Neuronal stem cell (in vitro differentiated cells): ENCODE data around the gene PTPRG.

Experiments used
- DNase-seq: peaks from one replicate; pipeline ENCODE4 v3.0.0-alpha.2; 2013; ENCODE audit warnings: low spot score
- H2AFZ ChIP-seq: one replicate; pipeline ENCODE4 v1.6.1; 2013; ENCODE audit warnings: mild to moderate bottlenecking, low read length, inconsistent platforms
- H2AK5ac ChIP-seq: 2 replicates; pipeline ENCODE4 v1.6.1; 2013; ENCODE audit warnings: low read depth, mild to moderate bottlenecking, inconsistent platforms, low read length, moderate library complexity, mixed read lengths
- H2BK120ac ChIP-seq: 2 replicates; pipeline ENCODE4 v1.6.1; 2013; ENCODE audit warnings: low read depth, mild to moderate bottlenecking, inconsistent platforms, low read length, moderate library complexity, mixed read lengths
- H2BK12ac ChIP-seq: one replicate; pipeline ENCODE4 v1.6.1; 2013; ENCODE audit warnings: low read length, inconsistent platforms
- H2BK15ac ChIP-seq: 2 replicates; pipeline ENCODE4 v1.6.1; 2013; ENCODE audit warnings: mild to moderate bottlenecking, low read length, inconsistent platforms, mixed read lengths
- H2BK5ac ChIP-seq: one replicate; pipeline ENCODE4 v1.6.1; 2013; ENCODE audit warnings: inconsistent platforms, mild to moderate bottlenecking, low read length, moderate library complexity
- H3K14ac ChIP-seq: one replicate; pipeline ENCODE4 v1.6.1; 2013; ENCODE audit warnings: low read length, inconsistent platforms
- H3K18ac ChIP-seq: 2 replicates; pipeline ENCODE4 v1.6.1; 2013; ENCODE audit warnings: low read length, inconsistent platforms
- H3K23ac ChIP-seq: 2 replicates; pipeline ENCODE4 v1.6.1; 2013; ENCODE audit warnings: low read depth, mild to moderate bottlenecking, mixed read lengths, low read length, inconsistent platforms; ENCODE audit not compliant: poor library complexity
- H3K27ac ChIP-seq: replicated peaks from 3 replicates; pipeline ENCODE4 v1.5.1; 2013; ENCODE audit warnings: low read length, inconsistent platforms
- H3K27me3 ChIP-seq, 3 experiments: 2 replicates each; pipeline ENCODE4 v1.6.1; 2013; ENCODE audit warnings: low read length in 3 of 3, mild to moderate bottlenecking in 2 of 3, inconsistent platforms in 1 of 3, low read depth in 1 of 3, mixed read lengths in 1 of 3, moderate library complexity in 1 of 3; ENCODE audit not compliant: control insufficient read depth in 3 of 3, insufficient read depth in 3 of 3
- H3K36me3 ChIP-seq, 2 donors: replicated peaks in 1 of 2; 2 replicates each; pipeline ENCODE4 v1.6.1; 2013; ENCODE audit warnings: low read length in 2 of 2; ENCODE audit not compliant: control insufficient read depth in 2 of 2, insufficient read depth in 2 of 2
- H3K4ac ChIP-seq: 2 replicates; pipeline ENCODE4 v1.6.1; 2013; ENCODE audit warnings: inconsistent platforms, mild to moderate bottlenecking, low read length, moderate library complexity
- H3K4me1 ChIP-seq, 2 donors: 1 replicate in 1 of 2; 2 replicates in 1 of 2; pipeline ENCODE4 v1.6.1; 2013; ENCODE audit warnings: low read length in 2 of 2, low read depth in 1 of 2; ENCODE audit not compliant: control insufficient read depth in 2 of 2, insufficient read depth in 1 of 2
- H3K4me2 ChIP-seq: one replicate; pipeline ENCODE4 v1.6.1; 2013; ENCODE audit warnings: mild to moderate bottlenecking, low read length, inconsistent platforms; ENCODE audit not compliant: insufficient read depth, poor library complexity, severe bottlenecking
- H3K4me3 ChIP-seq, 2 donors: 2 replicates each; pipeline ENCODE4 v1.5.1; 2013; ENCODE audit warnings: low read length in 2 of 2, mild to moderate bottlenecking in 2 of 2, inconsistent platforms in 1 of 2, moderate library complexity in 1 of 2
- H3K79me1 ChIP-seq: one replicate; pipeline ENCODE4 v1.6.1; 2013; ENCODE audit warnings: low read depth, mild to moderate bottlenecking, inconsistent platforms, low read length, moderate library complexity
- H3K9ac ChIP-seq: one replicate; pipeline ENCODE4 v1.6.1; 2013; ENCODE audit warnings: mild to moderate bottlenecking, low read depth, low read length, inconsistent platforms; ENCODE audit not compliant: poor library complexity
- H3K9me3 ChIP-seq, 2 donors: replicated peaks in 1 of 2; 2 replicates each; pipeline versions ENCODE3 to v1.6.1; 2013; ENCODE audit warnings: low read length in 2 of 2, mild to moderate bottlenecking in 2 of 2, inconsistent platforms in 1 of 2, low read depth in 1 of 2, mixed read lengths in 1 of 2, moderate library complexity in 1 of 2; ENCODE audit not compliant: control insufficient read depth in 2 of 2, insufficient read depth in 1 of 2
- H4K8ac ChIP-seq: one replicate; pipeline ENCODE4 v1.6.1; 2013; ENCODE audit warnings: low read depth, mild to moderate bottlenecking, inconsistent platforms, low read length, moderate library complexity
- H4K91ac ChIP-seq: one replicate; pipeline ENCODE4 v1.6.1; 2013; ENCODE audit warnings: low read length, low read depth, mild to moderate bottlenecking, inconsistent platforms; ENCODE audit not compliant: poor library complexity
- WGBS, 2 donors: extraction: QIAGEN DNeasy Blood & Tissue Kit; methylation state at CpG; one replicate each; pipeline ENCODE4 v1.1.7; 2013; ENCODE audit warnings: missing lambda C conversion rate in 2 of 2, mixed read lengths in 1 of 2; ENCODE audit not compliant: insufficient read length in 2 of 2, insufficient replicate concordance in 1 of 2; ENCODE audit errors: extremely low coverage in 2 of 2; 5-methylcytosine and 5-hydroxymethylcytosine counted together

Gene PTPRG

DNA sequence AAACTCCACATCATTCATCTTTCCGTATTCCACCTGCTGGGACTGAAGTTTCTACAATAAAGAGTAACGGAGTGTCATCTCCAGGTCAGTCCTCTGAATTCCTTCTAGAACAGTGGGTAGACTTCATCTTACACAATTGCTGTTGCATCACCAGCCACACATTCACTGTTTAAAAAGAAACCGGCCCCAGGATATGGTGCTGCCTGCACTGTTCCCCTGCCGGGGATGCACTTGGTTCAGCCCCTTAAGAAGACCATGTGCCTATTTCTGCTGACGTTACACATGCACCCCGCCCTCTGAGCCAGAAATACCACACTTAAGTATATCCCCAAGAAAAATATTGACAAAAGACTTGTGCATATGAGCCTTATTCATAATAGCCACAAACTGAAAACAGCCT lies 578.6 kb downstream of the PTPRG start:
- Histone ChIP-seq H3K9me3 (no peaks in the 10 kb centered on the region), H4K91ac (no peak overlapping the region), H2BK5ac (no peak overlapping the region), H3K9ac (no peak overlapping the region), H3K4ac (no peak overlapping the region), H2BK12ac (no peak overlapping the region), H2AFZ (no peak overlapping the region), H3K36me3 (no peaks in the 10 kb centered on the region), H4K8ac (no peak overlapping the region), H3K79me1 (no peaks in the 10 kb centered on the region), H3K4me3 (no peak overlapping the region), H3K23ac (no peak overlapping the region), H3K18ac (no peak overlapping the region), H3K27me3 (no peaks in the 10 kb centered on the region), H2AK5ac (no peak overlapping the region), H3K27ac (no peak overlapping the region), H3K14ac (no peak overlapping the region), H3K4me1 (peaks cover 3 to 9% of the 10 kb centered on the region in 2 donors), H2BK15ac (no peak overlapping the region), H2BK120ac (no peak overlapping the region), H3K4me2 (no peak overlapping the region)
- WGBS, 2 donors: no CpG with 5 or more reads among the region's 6 CpGs
- DNase-seq: no peak

DNA sequence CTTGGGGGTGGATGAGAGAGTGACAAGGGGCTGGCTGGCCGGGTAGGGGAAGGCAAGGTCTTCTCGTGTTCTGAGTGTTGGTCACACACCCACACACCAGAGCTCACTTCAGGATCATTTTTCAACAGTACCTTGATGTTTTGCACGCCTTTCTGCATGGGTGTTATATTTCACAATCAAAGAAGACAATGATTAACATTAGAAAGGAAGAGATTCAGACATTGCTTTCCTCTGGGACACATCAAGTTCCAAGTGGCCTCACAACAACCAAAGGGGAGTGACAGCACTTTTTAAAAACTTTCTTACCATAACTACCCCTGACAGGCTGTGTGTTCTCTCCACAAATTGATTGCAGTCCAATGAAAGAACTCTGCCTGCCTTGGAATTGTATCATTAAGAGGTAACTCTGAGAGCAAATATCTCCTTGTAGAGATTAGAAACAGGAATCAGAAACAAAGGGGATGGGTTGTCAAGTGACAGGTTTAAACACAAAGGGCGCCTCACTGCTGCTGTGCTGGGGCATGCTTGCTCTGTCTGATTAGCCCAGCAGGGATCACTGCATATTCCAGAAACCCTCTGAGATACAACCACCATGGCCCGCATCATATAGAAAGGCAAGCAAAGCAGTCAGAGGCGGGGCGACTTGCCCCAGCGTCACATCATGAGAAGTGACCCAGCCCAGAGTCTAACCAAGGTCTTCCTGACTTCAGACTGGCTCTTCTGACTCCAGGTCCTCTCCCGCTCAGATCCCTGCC lies 581.1 kb downstream of the PTPRG start:
- no peak overlapping the region for H2BK120ac ChIP-seq
- no peak overlapping the region for H3K4me3 ChIP-seq
- no peaks in the 10 kb centered on the region for H3K27me3 ChIP-seq
- no peak overlapping the region for H2BK12ac ChIP-seq
- H3K9me3 ChIP-seq: no peaks in the 10 kb centered on the region
- H3K27ac ChIP-seq: no peak overlapping the region
- WGBS, 2 donors: no CpG with 5 or more reads among the region's 9 CpGs
- H4K91ac ChIP-seq: no peak overlapping the region
- H3K9ac ChIP-seq: no peak overlapping the region
- no peak overlapping the region for H3K23ac ChIP-seq
- no peak overlapping the region for H3K4me2 ChIP-seq
- no peak overlapping the region for H3K4ac ChIP-seq
- no peak for DNase-seq
- H2AK5ac ChIP-seq: no peak overlapping the region
- H2BK15ac ChIP-seq: no peak overlapping the region
- no peak overlapping the region for H2AFZ ChIP-seq
- no peak overlapping the region for H3K14ac ChIP-seq
- H3K36me3 ChIP-seq: no peaks in the 10 kb centered on the region
- H4K8ac ChIP-seq: no peak overlapping the region
- H3K79me1 ChIP-seq: no peaks in the 10 kb centered on the region
- no peak overlapping the region for H2BK5ac ChIP-seq
- H3K18ac ChIP-seq: no peak overlapping the region
- H3K4me1 ChIP-seq: peaks cover 3 to 9% of the 10 kb centered on the region in 2 donors

DNA sequence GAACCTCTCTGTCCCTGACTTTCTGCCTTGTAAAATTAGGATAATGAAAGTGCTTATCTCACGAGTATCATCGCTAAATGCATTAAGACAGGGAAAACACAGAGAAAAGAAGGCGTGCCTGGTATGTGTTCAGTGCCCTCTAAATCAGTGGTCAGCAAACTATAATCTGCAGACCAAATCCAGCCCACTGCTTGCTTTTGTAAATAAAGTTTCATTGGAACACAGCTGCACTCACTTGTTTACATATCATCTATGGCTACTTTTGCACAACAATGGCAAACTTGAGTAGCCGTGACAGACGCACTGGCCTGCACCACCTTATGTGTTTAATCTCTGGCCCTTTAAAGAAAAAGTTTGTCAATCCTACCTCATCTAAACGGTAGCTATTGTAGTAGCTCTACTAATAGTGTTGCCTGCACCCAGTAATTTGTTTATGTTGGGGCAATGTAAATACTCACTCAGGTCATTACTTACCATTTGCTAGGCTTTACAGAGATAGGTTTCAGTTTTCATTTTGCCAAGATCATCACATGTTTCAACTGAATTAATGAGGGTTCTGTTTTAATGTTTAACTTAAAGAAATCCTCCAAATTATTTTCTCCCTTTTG lies 582.6 kb downstream of the PTPRG start:
- Histone ChIP-seq H3K27me3 (no peaks in the 10 kb centered on the region), H4K91ac (no peak overlapping the region), H2AK5ac (no peak overlapping the region), H3K23ac (no peak overlapping the region), H3K27ac (no peak overlapping the region), H3K4me2 (no peak overlapping the region), H4K8ac (no peak overlapping the region), H3K36me3 (no peaks in the 10 kb centered on the region), H2BK12ac (no peak overlapping the region), H2BK15ac (no peak overlapping the region), H3K14ac (no peak overlapping the region), H2BK5ac (no peak overlapping the region), H3K9me3 (no peaks in the 10 kb centered on the region), H3K4ac (no peak overlapping the region), H3K4me3 (no peak overlapping the region), H3K18ac (no peak overlapping the region), H2AFZ (no peak overlapping the region), H3K4me1 (peaks cover 3 to 9% of the 10 kb centered on the region in 2 donors), H3K9ac (no peak overlapping the region), H2BK120ac (no peak overlapping the region), H3K79me1 (no peaks in the 10 kb centered on the region)
- no peak for DNase-seq
- whole genome bisulfite sequencing, 2 donors: no CpG with 5 or more reads among the region's 6 CpGs

DNA sequence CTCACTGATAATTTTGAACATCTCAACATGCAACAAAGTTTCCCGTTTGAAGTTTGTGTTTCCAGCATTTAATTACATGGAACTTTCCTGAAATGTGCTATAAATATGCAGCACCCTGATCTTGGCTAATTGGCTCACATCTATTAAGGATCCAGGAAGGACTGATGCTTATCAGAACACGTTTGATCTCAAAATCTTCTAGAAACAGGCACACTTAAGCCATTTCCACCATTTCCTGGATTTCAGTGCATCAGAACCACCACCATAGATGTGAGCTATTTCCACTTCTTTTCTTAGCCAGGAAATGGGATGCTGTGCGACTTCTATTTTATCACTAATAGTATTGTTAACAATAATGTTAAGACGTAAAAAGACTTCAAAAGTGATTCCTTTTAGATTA lies 583.1 kb downstream of the PTPRG start:
- no peak overlapping the region for H3K9ac ChIP-seq
- H2BK15ac ChIP-seq: no peak overlapping the region
- no CpG with 5 or more reads among the region's 4 CpGs for WGBS, 2 donors
- no peak overlapping the region for H2BK120ac ChIP-seq
- no peak overlapping the region for H4K91ac ChIP-seq
- H3K36me3 ChIP-seq: no peaks in the 10 kb centered on the region
- no peak overlapping the region for H4K8ac ChIP-seq
- H3K79me1 ChIP-seq: no peaks in the 10 kb centered on the region
- no peak overlapping the region for H2BK5ac ChIP-seq
- no peak overlapping the region for H3K27ac ChIP-seq
- H3K23ac ChIP-seq: no peak overlapping the region
- H2AK5ac ChIP-seq: no peak overlapping the region
- no peak overlapping the region for H3K18ac ChIP-seq
- H3K27me3 ChIP-seq: no peaks in the 10 kb centered on the region
- H3K4me1 ChIP-seq: peaks cover 3 to 9% of the 10 kb centered on the region in 2 donors
- no peak overlapping the region for H3K4ac ChIP-seq
- H3K14ac ChIP-seq: no peak overlapping the region
- no peak for DNase-seq
- no peak overlapping the region for H3K4me3 ChIP-seq
- H2AFZ ChIP-seq: no peak overlapping the region
- no peak overlapping the region for H3K4me2 ChIP-seq
- H2BK12ac ChIP-seq: no peak overlapping the region
- no peaks in the 10 kb centered on the region for H3K9me3 ChIP-seq
